ENCODE measurements around the gene FKBP8. TPM values are rescaled to one million over a fixed set of nuclear protein-coding genes. Genes with fewer than 3 reads are reported as not detected.

Gene FKBP8
- total RNA-seq, 1 experiment from 2014 or later: 345 TPM

DNA sequence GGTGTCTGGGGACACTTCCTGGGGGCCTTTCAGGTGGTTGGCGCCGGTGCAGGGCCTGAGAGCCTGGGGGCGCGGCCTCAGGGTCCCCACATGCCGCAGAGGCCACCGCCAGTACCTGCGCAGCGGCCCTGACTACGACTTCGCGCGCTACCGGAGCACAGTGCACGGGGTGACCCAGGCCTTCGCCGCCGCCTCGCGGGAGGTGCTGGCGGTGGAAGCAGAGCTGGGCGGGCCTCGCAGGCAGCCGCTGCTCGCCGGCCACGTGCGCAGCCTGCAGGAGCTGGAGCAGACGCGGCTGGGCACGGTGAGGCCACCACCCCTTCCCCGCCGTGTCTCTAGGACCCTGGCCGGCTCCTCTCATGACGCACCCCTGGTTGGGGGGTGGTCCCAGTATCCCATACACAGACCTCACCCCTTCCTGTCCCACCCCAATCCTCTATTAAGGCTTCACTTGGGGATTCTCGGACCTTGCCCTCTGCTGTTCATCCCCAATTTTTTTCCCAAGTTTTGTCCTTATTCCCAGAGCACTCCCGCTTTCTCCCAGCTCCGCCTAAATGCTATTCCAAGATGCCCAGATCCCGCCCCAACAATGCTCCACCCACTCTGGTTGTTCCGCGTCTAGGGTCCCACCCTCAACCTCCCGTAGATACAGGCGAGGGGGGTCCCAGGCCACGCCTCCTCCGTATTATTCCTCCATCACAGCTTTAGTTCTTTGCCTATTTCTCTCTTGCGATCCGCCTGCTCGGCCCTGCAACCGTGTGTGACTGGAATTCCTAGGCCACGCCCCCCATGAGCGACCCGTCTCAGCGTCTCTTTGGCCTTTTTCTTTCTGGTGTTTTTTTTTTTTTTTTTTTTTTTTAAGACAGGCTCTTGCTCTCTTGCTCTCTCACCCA lies 46.3 kb upstream of the FKBP8 start (continued):
- TF ChIP-seq ETV6 (CRISPR knock-in tag; IDR thresholded peaks at IDR 0.05) (peak; percentile 59; the same call in 1 of the 2 replicates), ATF3 (CRISPR knock-in tag; conservative IDR thresholded peaks at IDR 0.05) (peak; percentile 13; the same call in 1 of the 2 replicates), ZNF232 (CRISPR knock-in tag; IDR thresholded peaks at IDR 0.05) (no peak), ZNF219 (CRISPR knock-in tag; IDR thresholded peaks at IDR 0.05; ENCODE audit: borderline replicate concordance) (0 out of 2 replicates have a peak, but pooled peaks have one; percentile 56), ZNF416 (CRISPR knock-in tag; IDR thresholded peaks at IDR 0.05) (peak; percentile 37; the same call in 1 of the 2 replicates), CREB1 (CRISPR knock-in tag; IDR thresholded peaks at IDR 0.05) (peak; percentile 77; the same call in 1 of the 2 replicates), JUN (CRISPR knock-in tag; IDR thresholded peaks at IDR 0.05) (peak; percentile 84; the same call in 1 of the 2 replicates), E2F1 (CRISPR knock-in tag; IDR thresholded peaks at IDR 0.05) (peak; percentile 56; the same call in 1 of the 2 replicates), NFYB (CRISPR knock-in tag; conservative IDR thresholded peaks at IDR 0.05; ENCODE audit: low read depth) (no peak; the same call in none of the 2 replicates)
- TF ChIP-seq, protein P1, sequence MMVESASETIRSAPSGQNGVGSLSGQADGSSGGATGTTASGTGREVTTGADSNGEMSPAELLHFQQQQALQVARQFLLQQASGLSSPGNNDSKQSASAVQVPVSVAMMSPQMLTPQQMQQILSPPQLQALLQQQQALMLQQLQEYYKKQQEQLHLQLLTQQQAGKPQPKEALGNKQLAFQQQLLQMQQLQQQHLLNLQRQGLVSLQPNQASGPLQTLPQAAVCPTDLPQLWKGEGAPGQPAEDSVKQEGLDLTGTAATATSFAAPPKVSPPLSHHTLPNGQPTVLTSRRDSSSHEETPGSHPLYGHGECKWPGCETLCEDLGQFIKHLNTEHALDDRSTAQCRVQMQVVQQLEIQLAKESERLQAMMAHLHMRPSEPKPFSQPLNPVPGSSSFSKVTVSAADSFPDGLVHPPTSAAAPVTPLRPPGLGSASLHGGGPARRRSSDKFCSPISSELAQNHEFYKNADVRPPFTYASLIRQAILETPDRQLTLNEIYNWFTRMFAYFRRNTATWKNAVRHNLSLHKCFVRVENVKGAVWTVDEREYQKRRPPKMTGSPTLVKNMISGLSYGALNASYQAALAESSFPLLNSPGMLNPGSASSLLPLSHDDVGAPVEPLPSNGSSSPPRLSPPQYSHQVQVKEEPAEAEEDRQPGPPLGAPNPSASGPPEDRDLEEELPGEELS (CRISPR knock-in tag; IDR thresholded peaks at IDR 0.05): peak; percentile 83; the same call in 1 of the 2 replicates

DNA sequence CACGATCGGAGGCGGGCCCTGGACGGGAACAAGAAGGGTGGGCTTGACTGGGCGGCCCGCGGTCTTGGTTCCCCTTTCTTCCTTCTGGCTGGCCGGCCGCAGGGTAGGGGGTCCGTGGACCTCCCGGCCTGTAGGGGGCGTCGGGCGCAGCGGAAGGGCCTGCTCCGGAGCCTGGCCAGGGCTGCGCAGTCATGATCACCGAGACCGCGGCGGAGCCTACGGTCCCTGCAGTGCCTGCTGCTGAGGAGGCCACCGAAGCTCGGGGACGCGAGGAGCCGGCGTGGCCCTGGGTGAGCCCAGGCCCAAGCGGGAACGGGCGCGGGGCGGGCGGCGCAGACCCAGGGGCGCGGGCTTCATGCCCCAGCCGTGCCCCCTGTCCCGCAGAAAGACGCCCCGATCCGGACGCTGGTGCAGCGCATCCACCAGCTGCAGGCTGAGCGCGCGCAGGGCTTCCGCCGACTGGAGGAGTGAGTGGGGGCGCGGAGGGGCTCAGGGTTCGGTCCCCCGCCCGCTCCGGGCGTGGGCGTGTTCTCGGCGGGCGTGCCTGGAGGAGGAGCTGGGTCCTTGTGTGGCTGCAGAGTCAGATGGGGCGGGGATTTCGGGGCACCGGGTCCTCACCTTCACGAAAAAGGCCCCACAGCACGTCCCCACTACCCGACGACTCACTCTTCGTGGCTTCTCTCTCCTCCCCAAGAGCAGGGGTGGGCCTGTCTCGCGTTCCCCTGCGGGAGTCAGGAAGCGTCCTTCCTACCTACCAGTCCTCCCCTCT lies 45.4 kb upstream of the FKBP8 start, which contains the start of gene REX1BD:
TSS of gene REX1BD (plus strand) at position 188 of the 769 bp plus-strand sequence. CDS start at position 192, 4 bp downstream.
- H3K27ac Mint-ChIP-seq: peak within 1 kb of the TSS; percentile 98
- H3K9me3 Mint-ChIP-seq: 0 out of 2 replicates have a peak, but pooled peaks cover 3% of the 10 kb centered on the region
- CTCF ChIA-PET: interaction anchor here (0.6 to 4.5 kb wide), 51 partner anchors 9 to 340 kb away, joined by 3 to 39 read pairs (median 5); partner anchors contain the start of genes COPE, CRLF1, DDX49 and ELL
- peak; percentile 51 for ATAC-seq
- peaks cover 10% of the 10 kb centered on the region for H3K27me3 Mint-ChIP-seq (ENCODE audit: low read depth)
- H3K36me3 Mint-ChIP-seq: 0 out of 2 replicates have a peak, but pooled peaks cover 3% of the 10 kb centered on the region
- peak within 1 kb of the TSS; percentile 86 for H3K4me3 Mint-ChIP-seq
- POLR2A ChIA-PET: interaction anchor here (0.9 to 2.5 kb wide), 11 partner anchors 12 to 258 kb away, joined by 3 to 18 read pairs (median 3); partner anchors contain the start of genes KXD1 and UBA52
- DNase-seq (ENCODE audit: low spot score): peak; percentile 87
- peaks cover 32% of the 10 kb centered on the region for H3K4me1 Mint-ChIP-seq
- no peak; the same call in 1 of the 2 replicates for TF ChIP-seq GABPB1 (CRISPR knock-in tag; IDR thresholded peaks at IDR 0.05)
- TF ChIP-seq, protein P1 (CRISPR knock-in tag; IDR thresholded peaks at IDR 0.05): 0 out of 2 replicates have a peak, but pooled peaks have one; percentile 67
- peak; percentile 71 for TF ChIP-seq TEAD1 (CRISPR knock-in tag; IDR thresholded peaks at IDR 0.05)
- TF ChIP-seq ATF3 (CRISPR knock-in tag; conservative IDR thresholded peaks at IDR 0.05): no peak
- TF ChIP-seq ATF1 (CRISPR knock-in tag; IDR thresholded peaks at IDR 0.05): no peak; the same call in 1 of the 2 replicates
- TF ChIP-seq IRF2 (CRISPR knock-in tag; IDR thresholded peaks at IDR 0.05; ENCODE audit: borderline replicate concordance, low read depth): no peak
- TF ChIP-seq CREB1 (CRISPR knock-in tag; IDR thresholded peaks at IDR 0.05): no peak
- TF ChIP-seq E2F1 (CRISPR knock-in tag; IDR thresholded peaks at IDR 0.05): no peak
- TF ChIP-seq OVOL2 (CRISPR knock-in tag; IDR thresholded peaks at IDR 0.05; ENCODE audit: borderline replicate concordance): no peak
- TF ChIP-seq, protein P2, sequence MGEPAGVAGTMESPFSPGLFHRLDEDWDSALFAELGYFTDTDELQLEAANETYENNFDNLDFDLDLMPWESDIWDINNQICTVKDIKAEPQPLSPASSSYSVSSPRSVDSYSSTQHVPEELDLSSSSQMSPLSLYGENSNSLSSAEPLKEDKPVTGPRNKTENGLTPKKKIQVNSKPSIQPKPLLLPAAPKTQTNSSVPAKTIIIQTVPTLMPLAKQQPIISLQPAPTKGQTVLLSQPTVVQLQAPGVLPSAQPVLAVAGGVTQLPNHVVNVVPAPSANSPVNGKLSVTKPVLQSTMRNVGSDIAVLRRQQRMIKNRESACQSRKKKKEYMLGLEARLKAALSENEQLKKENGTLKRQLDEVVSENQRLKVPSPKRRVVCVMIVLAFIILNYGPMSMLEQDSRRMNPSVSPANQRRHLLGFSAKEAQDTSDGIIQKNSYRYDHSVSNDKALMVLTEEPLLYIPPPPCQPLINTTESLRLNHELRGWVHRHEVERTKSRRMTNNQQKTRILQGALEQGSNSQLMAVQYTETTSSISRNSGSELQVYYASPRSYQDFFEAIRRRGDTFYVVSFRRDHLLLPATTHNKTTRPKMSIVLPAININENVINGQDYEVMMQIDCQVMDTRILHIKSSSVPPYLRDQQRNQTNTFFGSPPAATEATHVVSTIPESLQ (CRISPR knock-in tag; IDR thresholded peaks at IDR 0.05): no peak
- TF ChIP-seq GTF2I (CRISPR knock-in tag; conservative IDR thresholded peaks at IDR 0.05): peak; percentile 91
- TF ChIP-seq, protein P3, sequence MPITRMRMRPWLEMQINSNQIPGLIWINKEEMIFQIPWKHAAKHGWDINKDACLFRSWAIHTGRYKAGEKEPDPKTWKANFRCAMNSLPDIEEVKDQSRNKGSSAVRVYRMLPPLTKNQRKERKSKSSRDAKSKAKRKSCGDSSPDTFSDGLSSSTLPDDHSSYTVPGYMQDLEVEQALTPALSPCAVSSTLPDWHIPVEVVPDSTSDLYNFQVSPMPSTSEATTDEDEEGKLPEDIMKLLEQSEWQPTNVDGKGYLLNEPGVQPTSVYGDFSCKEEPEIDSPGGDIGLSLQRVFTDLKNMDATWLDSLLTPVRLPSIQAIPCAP (CRISPR knock-in tag; IDR thresholded peaks at IDR 0.05): no peak; the same call in 1 of the 2 replicates
- peak; percentile 85 for TF ChIP-seq CTCF (IDR thresholded peaks at IDR 0.05)

Measured in WTC11 (cell line).